ENCODE data around the gene CEP83. TPM values are rescaled to one million over a fixed set of nuclear protein-coding genes. Genes with fewer than 3 reads are reported as not detected.
"Not testable (repeated sequence)": the region's sequence is repeated elsewhere in the genome, so short reads cannot be mapped to it uniquely, and the experiment has no call there.

Gene CEP83
- total RNA-seq, 2 donors from 2014 or later: 6.8 to 26.5 TPM

GRCh38 chr12:94429191-94429590 is 30.5 kb downstream of the CEP83 start:
- intact Hi-C loops (cut with DNase I): loop anchor here (5.0 kb wide), 1 partner anchor 277 kb away; no protein-coding TSS in a partner anchor
- WGBS: 100% methylated on average over 2 of the region's 2 CpGs

GRCh38 chr12:94427501-94428381 is 31.9 kb downstream of the CEP83 start:
- Histone ChIP-seq H3K4me3 (no peak overlapping the region), H3K27me3 (replicated peaks; ENCODE audit: insufficient read depth) (no peaks in the 10 kb centered on the region), H3K36me3 (no peaks in the 10 kb centered on the region), H3K9me3 (no peaks in the 10 kb centered on the region), H3K4me1 (replicated peaks) (peaks cover 4% of the 10 kb centered on the region), H3K27ac (no peak overlapping the region)
- DNase-seq (ENCODE audit: low spot score): no peak
- TF ChIP-seq POLR2AphosphoS5 (IDR thresholded peaks at IDR 0.05) (no peak), CTCF (IDR thresholded peaks at IDR 0.05) (no peak), POLR2A (IDR thresholded peaks at IDR 0.05) (no peak)
- intact Hi-C loops (cut with DNase I): loop anchor here (5.0 kb wide), 1 partner anchor 275 kb away; no protein-coding TSS in a partner anchor
- 10% methylated on average over 3 of the region's 3 CpGs for WGBS

More at GRCh38 chr12:94429191-94429590, 30.5 kb downstream of the CEP83 start:
- peaks cover 4% of the 10 kb centered on the region for H3K4me1 ChIP-seq (replicated peaks)
- TF ChIP-seq POLR2A (IDR thresholded peaks at IDR 0.05) (no peak), CTCF (IDR thresholded peaks at IDR 0.05) (no peak), POLR2AphosphoS5 (IDR thresholded peaks at IDR 0.05) (no peak)
- no peak overlapping the region for H3K27ac ChIP-seq
- H3K27me3 ChIP-seq (replicated peaks; ENCODE audit: insufficient read depth): no peaks in the 10 kb centered on the region
- no peaks in the 10 kb centered on the region for H3K9me3 ChIP-seq
- no peaks in the 10 kb centered on the region for H3K36me3 ChIP-seq
- no peak for DNase-seq (ENCODE audit: low spot score)
- no peak overlapping the region for H3K4me3 ChIP-seq

- H3K4me1 ChIP-seq (replicated peaks): peaks cover 4% of the 10 kb centered on the region
- TF ChIP-seq CTCF (IDR thresholded peaks at IDR 0.05): no peak
- no peak for TF ChIP-seq POLR2AphosphoS5 (IDR thresholded peaks at IDR 0.05)
- TF ChIP-seq POLR2A (IDR thresholded peaks at IDR 0.05): no peak
- H3K36me3 ChIP-seq: no peaks in the 10 kb centered on the region
- no peak for DNase-seq (ENCODE audit: low spot score)
- WGBS: 99% methylated on average over 3 of the region's 3 CpGs
- intact Hi-C loops (cut with DNase I): loop anchor here (5.0 kb wide), 1 partner anchor 274 kb away; no protein-coding TSS in a partner anchor
- H3K27ac ChIP-seq: no peak overlapping the region
- H3K27me3 ChIP-seq (replicated peaks; ENCODE audit: insufficient read depth): no peaks in the 10 kb centered on the region
- no peaks in the 10 kb centered on the region for H3K9me3 ChIP-seq
- H3K4me3 ChIP-seq: no peak overlapping the region
These were observed 33.6 kb downstream of the CEP83 start for GRCh38 chr12:94426049-94426448.

- H3K4me3 ChIP-seq; H3K27me3 ChIP-seq (replicated peaks; ENCODE audit: insufficient read depth); H3K4me1 ChIP-seq (replicated peaks); H3K36me3 ChIP-seq; DNase-seq (ENCODE audit: low spot score); H3K9me3 ChIP-seq; H3K27ac ChIP-seq: not testable (repeated sequence)
- WGBS: 97% methylated on average over 5 of the region's 5 CpGs
- intact Hi-C loops (cut with DNase I): loop anchor here (5.0 kb wide), 1 partner anchor 273 kb away; no protein-coding TSS in a partner anchor
These were observed 34.8 kb downstream of the CEP83 start for GRCh38 chr12:94424830-94425229.

GRCh38 chr12:94421868-94422740 is 37.6 kb downstream of the CEP83 start:
- H3K36me3 ChIP-seq: no peaks in the 10 kb centered on the region
- no peak overlapping the region for H3K27ac ChIP-seq
- no peaks in the 10 kb centered on the region for H3K9me3 ChIP-seq
- H3K4me1 ChIP-seq (replicated peaks): no peaks in the 10 kb centered on the region
- TF ChIP-seq POLR2AphosphoS5 (IDR thresholded peaks at IDR 0.05): no peak
- TF ChIP-seq POLR2A (IDR thresholded peaks at IDR 0.05): no peak
- no peak for DNase-seq (ENCODE audit: low spot score)
- H3K27me3 ChIP-seq (replicated peaks; ENCODE audit: insufficient read depth): no peaks in the 10 kb centered on the region
- WGBS: 94% methylated on average over 5 of the region's 5 CpGs
- intact Hi-C loops (cut with DNase I): no loop called here
- no peak overlapping the region for H3K4me3 ChIP-seq

All from prostate gland (tissue), 2 donors.